ENCODE data around the gene PRKCH.

PRKCH gene

GRCh38 chr14:61559641-61560201 is 238.3 kb downstream of the PRKCH start:
- DNase-seq (ENCODE audit: low read depth) = no peak
- TF ChIP-seq, protein P1, sequence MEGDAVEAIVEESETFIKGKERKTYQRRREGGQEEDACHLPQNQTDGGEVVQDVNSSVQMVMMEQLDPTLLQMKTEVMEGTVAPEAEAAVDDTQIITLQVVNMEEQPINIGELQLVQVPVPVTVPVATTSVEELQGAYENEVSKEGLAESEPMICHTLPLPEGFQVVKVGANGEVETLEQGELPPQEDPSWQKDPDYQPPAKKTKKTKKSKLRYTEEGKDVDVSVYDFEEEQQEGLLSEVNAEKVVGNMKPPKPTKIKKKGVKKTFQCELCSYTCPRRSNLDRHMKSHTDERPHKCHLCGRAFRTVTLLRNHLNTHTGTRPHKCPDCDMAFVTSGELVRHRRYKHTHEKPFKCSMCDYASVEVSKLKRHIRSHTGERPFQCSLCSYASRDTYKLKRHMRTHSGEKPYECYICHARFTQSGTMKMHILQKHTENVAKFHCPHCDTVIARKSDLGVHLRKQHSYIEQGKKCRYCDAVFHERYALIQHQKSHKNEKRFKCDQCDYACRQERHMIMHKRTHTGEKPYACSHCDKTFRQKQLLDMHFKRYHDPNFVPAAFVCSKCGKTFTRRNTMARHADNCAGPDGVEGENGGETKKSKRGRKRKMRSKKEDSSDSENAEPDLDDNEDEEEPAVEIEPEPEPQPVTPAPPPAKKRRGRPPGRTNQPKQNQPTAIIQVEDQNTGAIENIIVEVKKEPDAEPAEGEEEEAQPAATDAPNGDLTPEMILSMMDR (conservative IDR thresholded peaks at IDR 0.05; ENCODE audit: low read depth, low read length) = no peak
- no peak overlapping the region for H3K4me3 ChIP-seq (ENCODE audit: low read depth, low read length)

DNA sequence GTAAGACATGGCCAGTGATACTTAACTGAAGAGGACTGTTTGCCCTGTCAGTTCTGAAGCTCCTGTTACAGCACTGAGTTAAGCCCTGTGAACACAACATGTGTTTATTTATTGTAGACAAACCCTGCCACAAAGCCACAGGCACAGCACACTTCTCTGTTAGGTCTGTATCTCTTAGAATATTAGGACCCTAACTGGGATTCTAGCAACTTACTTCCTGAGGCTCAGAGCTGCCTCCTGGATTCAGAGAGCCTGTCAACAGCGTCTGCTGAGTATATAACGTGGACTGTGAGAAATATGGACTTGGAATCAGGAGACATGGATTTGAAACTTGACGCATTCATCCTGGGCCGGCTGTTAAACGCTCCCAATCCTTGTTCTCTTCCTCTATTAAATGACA is 238.9 kb downstream of the PRKCH start:
- peak; percentile 79 for DNase-seq (ENCODE audit: low read depth)
- TF ChIP-seq, protein P1 (conservative IDR thresholded peaks at IDR 0.05; ENCODE audit: low read depth, low read length) = peak; percentile 14
- H3K4me3 ChIP-seq (ENCODE audit: low read depth, low read length) = no peak overlapping the region

- TF ChIP-seq, protein P1 (conservative IDR thresholded peaks at IDR 0.05; ENCODE audit: low read depth, low read length) = peak; percentile 45
- H3K4me3 ChIP-seq (ENCODE audit: low read depth, low read length) = no peak overlapping the region
- DNase-seq (ENCODE audit: low read depth) = peak; percentile 76
Measured at GRCh38 chr14:61561104-61561503, 239.7 kb downstream of the PRKCH start.

DNA sequence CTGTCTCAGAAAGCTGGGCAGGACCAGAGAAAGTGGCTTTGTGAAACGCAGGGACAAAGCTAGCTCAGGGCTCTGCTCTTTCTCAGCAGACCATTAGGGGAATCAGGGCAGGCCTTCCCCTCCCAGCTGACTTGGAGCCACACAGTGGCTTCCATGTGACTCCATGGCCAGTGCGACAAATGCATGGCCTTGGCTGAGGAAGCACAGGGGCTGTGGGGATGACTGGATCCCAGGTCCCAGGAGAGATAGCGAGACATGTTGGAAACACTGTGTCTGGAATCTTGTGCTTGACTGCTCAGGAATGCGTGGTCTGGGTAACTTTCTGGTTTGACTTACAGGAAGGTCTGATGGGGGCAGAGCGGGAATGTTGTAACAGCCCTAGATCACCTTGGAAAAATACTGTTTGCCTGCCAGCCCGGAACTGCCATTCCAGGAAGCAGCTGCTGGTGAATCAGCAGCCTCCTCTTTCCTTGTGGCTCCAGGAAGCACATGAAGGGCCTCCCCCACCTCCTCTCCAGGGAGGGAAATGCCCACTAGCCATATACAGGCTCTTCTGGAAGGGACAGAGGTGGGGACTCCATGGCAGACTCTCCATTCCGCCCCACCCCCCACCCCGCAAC is 240.4 kb downstream of the PRKCH start:
- peak; percentile 95 for DNase-seq (ENCODE audit: low read depth)
- H3K4me3 ChIP-seq (ENCODE audit: low read depth, low read length) = no peak overlapping the region
- TF ChIP-seq, protein P1 (conservative IDR thresholded peaks at IDR 0.05; ENCODE audit: low read depth, low read length) = no peak

DNA sequence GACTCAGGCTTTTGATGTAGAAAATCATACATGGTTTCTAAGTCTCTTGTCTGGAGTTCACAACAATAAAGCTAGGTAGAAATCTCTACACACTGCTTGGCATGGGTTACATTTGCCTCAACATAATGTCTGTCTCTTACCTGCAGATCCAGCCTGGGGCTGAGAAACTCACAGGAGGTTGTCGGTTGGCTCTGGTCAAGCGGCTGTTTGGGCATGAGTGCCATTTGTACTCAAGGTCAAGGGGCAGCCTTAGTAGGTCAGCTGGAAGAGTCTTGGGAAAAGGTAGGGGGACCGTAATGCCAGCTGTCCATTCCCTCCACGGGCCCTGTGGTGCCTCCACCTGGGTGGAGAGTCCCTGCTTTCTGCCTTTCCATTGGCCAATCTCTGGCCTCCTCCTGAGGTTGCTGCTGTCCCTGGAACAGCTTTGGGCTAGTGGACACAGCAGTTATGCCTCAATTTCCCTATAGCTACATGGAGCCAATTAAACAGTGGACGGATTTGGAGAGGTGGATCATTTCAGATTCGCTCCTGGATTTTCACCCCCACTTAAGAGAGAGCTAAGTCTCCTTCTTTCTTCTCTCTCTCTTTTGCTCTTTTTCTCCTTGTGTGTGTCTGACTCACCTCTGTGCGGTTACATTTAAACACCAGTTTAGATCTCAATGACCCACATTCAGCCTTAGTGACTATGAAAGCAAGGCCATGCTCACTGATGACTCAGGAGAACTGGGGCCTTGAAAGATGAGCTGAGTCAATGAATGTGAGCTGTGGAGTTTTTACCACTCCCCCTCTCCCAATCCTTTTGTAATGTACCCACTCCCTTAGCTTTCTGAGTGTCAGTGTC is 241.2 kb downstream of the PRKCH start:
- DNase-seq (ENCODE audit: low read depth) = peak; percentile 99
- TF ChIP-seq, protein P1 (conservative IDR thresholded peaks at IDR 0.05; ENCODE audit: low read depth, low read length) = no peak
- H3K4me3 ChIP-seq (ENCODE audit: low read depth, low read length) = no peak overlapping the region

GRCh38 chr14:61563162-61563511 is 241.8 kb downstream of the PRKCH start:
- no peak overlapping the region for H3K4me3 ChIP-seq (ENCODE audit: low read depth, low read length)
- no peak for DNase-seq (ENCODE audit: low read depth)
- TF ChIP-seq, protein P1 (conservative IDR thresholded peaks at IDR 0.05; ENCODE audit: low read depth, low read length) = peak; percentile 3
